Lower leg skin (tissue), 3 donors: Measurements from ENCODE around the gene OGFOD2.

ENCODE experiments used
- POLR2A ChIP-seq, 2 donors: fragments of 450-650 bp; IDR thresholded peaks; one replicate each; pipeline ENCODE4 v1.6.1; 2016 to 2017; ENCODE audit warnings: antibody characterized with exemption in 2 of 2, mild to moderate bottlenecking in 1 of 2, moderate library complexity in 1 of 2
- TF ChIP-seq, protein P1 (sequence below), 3 donors: fragments of 450-650 bp; IDR thresholded peaks; one replicate each; pipeline ENCODE4 v1.5.1; 2016; ENCODE audit warnings: antibody characterized with exemption in 3 of 3, mild to moderate bottlenecking in 3 of 3, moderate library complexity in 2 of 3

- TF ChIP-seq, protein P1, sequence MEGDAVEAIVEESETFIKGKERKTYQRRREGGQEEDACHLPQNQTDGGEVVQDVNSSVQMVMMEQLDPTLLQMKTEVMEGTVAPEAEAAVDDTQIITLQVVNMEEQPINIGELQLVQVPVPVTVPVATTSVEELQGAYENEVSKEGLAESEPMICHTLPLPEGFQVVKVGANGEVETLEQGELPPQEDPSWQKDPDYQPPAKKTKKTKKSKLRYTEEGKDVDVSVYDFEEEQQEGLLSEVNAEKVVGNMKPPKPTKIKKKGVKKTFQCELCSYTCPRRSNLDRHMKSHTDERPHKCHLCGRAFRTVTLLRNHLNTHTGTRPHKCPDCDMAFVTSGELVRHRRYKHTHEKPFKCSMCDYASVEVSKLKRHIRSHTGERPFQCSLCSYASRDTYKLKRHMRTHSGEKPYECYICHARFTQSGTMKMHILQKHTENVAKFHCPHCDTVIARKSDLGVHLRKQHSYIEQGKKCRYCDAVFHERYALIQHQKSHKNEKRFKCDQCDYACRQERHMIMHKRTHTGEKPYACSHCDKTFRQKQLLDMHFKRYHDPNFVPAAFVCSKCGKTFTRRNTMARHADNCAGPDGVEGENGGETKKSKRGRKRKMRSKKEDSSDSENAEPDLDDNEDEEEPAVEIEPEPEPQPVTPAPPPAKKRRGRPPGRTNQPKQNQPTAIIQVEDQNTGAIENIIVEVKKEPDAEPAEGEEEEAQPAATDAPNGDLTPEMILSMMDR (IDR thresholded peaks at IDR 0.05): no peak
- no peak for TF ChIP-seq POLR2A (IDR thresholded peaks at IDR 0.05)
Measured at GRCh38 chr12:123013185-123014095, 38.4 kb downstream of the OGFOD2 start.
